A673 (cell line): ENCODE data around the gene KIF1A.

Experiments
- CTCF ChIP-seq: fragments of 300-800, 200-600 bp; sonication (generic); conservative IDR thresholded peaks from 2 replicates; pipeline ENCODE4 v1.5.1; 2017; ENCODE audit warnings: low read depth, mild to moderate bottlenecking, antibody characterized with exemption, low read length, moderate library complexity, mixed read lengths
- EZH2 ChIP-seq: fragments of 200-600 bp; sonication (generic); IDR thresholded peaks from 2 replicates; pipeline ENCODE4 v1.6.1; 2017; ENCODE audit warnings: borderline replicate concordance, low read depth, mild to moderate bottlenecking, mixed read lengths, antibody characterized with exemption, low read length; ENCODE audit not compliant: poor library complexity, severe bottlenecking

DNA sequence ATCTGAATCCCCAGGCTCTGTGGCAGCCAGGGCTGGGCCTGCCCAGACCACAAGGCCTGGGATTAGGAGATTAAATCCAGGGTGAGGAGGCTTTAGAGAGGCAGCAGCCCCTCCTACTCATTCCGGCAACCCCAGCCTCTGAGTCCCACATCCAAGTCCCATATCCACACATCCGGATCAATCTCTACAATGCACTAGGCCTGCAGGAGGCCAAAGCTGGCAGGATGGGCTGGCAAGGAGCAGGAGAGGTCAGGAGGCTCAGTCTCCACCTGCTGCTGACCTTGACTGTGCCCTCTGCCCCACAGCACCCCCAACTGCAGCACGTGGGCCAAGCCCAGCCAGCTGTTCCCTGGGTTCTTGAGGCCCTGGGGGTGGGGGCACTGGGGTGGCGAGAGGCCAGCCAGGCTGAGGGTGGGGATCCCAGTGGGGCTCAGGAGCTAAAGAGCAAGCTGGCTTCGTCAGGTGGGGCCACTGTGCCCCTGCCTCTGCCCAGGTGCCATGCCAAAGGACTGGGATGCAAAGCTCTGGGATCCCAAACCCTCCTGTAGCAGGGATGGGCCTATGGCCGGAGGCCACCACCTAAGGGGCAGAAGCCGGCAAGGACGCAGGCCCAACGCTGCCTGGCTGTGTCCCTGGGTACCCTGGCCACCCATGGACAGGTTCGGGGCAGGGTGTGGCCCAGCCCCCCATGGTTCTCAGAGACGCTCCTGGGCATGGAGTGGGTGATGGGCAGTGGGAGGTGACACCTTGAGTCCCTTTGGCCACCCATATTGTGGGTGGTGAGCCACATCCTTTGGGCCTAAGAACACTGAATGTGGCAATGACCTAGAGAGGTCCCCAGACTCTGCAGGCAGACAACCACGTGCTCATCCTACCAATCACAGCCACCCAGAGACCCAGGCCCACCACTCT, 3.2 kb downstream of the KIF1A start:
- TF ChIP-seq CTCF (no peak), EZH2 (no peak)
